DMS53 treated with DMSO at 0.1 percent for 48 hours (cell line): Measurements from ENCODE around the gene SLC43A3.

Source experiments
- DNase-seq: peaks from one replicate; lab custom pipeline; 2025; ENCODE audit not compliant: unreplicated experiment; lab: John Stamatoyannopoulos, UW

SLC43A3 gene

DNA sequence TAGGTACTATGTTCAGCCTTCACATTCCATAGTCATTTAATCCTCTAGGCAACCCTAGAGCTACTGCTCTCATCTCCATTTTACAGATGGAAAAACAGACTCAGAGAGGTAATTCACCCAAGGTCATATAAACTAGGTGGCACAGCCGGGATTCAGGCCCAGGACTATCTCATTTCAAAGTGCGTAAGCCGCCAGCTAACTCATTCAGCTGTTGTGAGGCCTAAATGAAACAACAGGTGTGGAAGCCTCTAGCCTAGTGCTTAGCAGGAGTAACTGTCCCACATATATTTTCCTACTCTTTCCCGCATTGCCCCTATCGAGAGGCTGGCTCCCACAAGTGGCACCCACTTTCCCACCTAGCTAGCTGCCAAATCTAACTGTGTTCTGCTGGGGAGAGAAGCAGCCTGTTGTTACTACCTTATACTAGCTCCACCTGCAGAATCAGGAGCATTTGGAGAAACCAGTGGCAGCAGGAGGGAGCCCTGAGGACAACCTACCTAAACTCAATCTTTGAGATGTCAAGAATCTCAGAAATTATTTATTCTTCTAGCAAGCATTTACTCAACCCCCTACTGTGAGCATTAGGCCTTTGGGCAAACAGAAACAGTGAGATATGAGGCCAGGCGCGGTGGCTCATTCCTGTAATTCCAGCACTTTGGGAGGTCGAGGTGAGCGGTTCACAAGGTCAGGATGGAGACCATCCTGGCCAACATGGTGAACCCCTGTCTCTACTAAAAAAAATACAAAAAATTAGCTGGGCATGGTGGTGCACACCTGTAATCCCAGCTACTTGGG is 66.8 kb downstream of the SLC43A3 start:
- DNase-seq: no peak

DNA sequence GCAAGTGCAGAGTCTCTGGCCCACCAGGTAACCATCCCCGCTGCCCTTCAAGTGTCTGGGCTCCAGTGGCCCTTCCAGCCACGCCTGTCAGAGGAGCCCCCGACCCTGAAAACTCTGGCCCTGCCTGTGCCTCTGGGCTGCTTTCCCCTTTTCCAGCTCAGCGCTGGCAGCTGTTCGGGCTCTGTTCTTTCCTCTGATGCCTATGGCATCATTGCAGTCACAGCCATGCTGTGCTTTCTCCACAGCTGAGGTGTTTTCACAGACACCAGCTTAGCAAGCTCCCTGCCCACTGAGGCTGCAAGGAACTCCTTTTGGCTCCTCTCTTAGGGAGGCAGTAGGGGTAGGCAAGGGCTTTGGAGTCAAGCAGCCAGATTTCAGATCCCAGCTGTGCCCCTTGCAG is 67.5 kb downstream of the SLC43A3 start:
- no peak for DNase-seq

DNA sequence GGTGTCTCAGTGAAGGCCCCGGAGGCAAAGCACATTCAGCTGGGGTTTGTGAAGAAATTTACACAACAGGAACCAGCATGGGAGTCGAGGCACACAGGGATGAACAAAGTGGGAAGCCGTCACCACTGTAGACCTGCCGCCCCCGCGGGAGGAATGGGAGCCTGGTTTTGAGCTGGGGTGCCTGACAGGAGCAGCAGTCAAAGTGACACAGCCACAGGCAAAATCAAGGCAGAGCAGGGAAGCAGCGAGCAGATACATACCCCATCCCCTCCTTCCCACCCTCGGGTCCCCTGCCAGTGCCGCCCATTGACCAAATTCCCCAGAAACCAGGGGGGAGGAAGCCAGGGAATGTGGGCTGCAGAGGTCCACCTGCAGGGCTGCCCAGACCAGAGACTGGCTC is 67.9 kb downstream of the SLC43A3 start:
- no peak for DNase-seq

DNA sequence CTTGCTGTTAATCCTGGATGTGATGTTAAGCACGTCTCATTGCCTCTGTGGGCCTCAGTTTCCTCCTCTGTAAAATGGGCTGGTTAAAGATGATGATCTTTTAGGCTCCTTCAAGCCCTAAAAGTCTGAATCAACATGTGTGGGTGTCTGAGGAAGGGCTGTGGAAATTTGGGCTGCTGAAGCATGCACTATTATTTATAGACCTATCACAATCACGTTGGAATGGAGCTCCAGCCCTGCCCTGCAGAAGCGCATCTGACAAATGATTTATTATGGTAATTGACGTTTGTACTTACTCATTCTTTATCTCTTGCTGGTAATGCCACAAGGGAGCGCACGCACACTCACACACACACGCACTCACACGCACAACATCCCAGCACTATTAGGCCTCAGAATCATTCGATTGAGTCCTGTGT is 68.4 kb downstream of the SLC43A3 start:
- DNase-seq: no peak

DNA sequence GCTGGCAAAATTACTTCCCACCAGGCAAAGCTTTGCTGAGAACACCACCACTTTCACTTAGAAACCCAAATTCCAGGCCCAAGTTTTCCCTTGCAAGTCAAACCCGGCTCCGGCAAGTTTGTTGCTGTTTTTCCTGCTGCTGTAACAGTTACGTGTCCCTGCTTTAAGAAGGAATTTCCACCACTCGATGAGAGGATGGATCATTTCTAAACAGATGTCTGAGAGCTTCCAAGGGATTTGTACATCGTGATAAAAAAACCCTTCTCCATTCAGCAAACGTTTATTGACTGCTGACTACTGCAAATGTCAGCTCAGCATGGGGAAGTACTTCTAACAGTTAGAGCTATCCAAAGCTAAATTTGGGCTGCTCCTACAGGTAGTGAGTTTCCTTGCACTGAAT is 69.1 kb downstream of the SLC43A3 start:
- no peak for DNase-seq

DNA sequence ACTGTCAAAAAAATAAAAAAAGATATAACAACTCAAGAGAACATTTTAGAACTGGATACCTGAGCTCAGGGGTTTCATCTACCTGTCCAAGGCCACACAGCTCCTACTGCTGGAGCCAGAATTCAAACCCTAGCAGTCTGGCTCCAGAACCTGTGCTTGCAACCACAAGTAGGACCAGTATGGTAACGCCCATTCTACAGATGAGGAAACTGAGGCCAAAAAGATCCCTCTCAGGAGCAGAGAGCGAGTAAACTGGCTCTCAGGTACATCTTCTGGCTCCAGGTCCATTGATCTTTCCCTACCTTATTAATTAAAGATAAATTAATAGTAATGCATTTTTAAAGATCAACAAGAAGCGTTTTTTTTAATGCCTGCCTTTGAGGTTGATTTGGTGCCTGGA is 69.6 kb downstream of the SLC43A3 start:
- no peak for DNase-seq
